PC-3 (cell line): ENCODE measurements around the gene ZNF335. TPM values are rescaled to one million over a fixed set of nuclear protein-coding genes. Genes with fewer than 3 reads are reported as not detected.

ENCODE experiments used
- ATAC-seq: fragments of 200-7000 bp; cut with Tn5 transposase; 2 replicates; pipeline ENCODE4 v1.9.1; 2020; ENCODE audit warnings: mild to moderate bottlenecking, moderate library complexity
- BruUV-seq: library from RNA; stranded (reverse); fragments of 400-500 nt; replicated peaks from 2 replicates; lab custom pipeline; 2021; lab: Mats Ljungman, UMichigan
- CTCF ChIA-PET: fragments of 300-600 bp; sonication (Branson Sonifier 250); formaldehyde crosslinking; loops from one replicate; lab custom pipeline; 2022; ENCODE audit warnings: antibody characterized with exemption; lab: Charles Lee
- POLR2A ChIA-PET: fragments of 300-600 bp; sonication (Branson Sonifier 250); formaldehyde crosslinking; loops from one replicate; lab custom pipeline; 2022; ENCODE audit warnings: antibody characterized with exemption; ENCODE audit not compliant: unreplicated experiment; lab: Charles Lee
- DNase-seq: peaks from one replicate; pipeline ENCODE4 v3.0.0-alpha.2; 2015
- H2AFZ ChIP-seq: fragments of 300-600 bp; sonication (generic); 2 replicates; pipeline ENCODE4 v1.6.0; 2016; ENCODE audit warnings: antibody characterized with exemption, low read length
- H3F3A ChIP-seq: fragments of 300-600 bp; sonication (generic); one replicate; pipeline ENCODE4 v1.6.0; 2017; ENCODE audit warnings: antibody characterized with exemption, low read length, control low read depth, mild to moderate bottlenecking; ENCODE audit not compliant: unreplicated experiment
- H3K27ac ChIP-seq: fragments of 300-600 bp; sonication (generic); 2 replicates; pipeline ENCODE4 v1.5.1; 2016; ENCODE audit warnings: mild to moderate bottlenecking, low read length
- H3K27me3 ChIP-seq: fragments of 300-600 bp; sonication (generic); 2 replicates; pipeline ENCODE4 v1.6.1; 2016; ENCODE audit warnings: low read length, mixed read lengths
- H3K36me3 ChIP-seq: fragments of 300-600 bp; sonication (generic); 2 replicates; pipeline ENCODE4 v1.6.1; 2016; ENCODE audit warnings: low read depth, mixed run types, low read length, mixed read lengths
- H3K4me1 ChIP-seq: fragments of 300-600 bp; sonication (generic); 2 replicates; pipeline ENCODE4 v1.5.1; 2016; ENCODE audit warnings: low read length; ENCODE audit not compliant: insufficient read depth
- H3K4me2 ChIP-seq: fragments of 300-600 bp; sonication (generic); 2 replicates; pipeline ENCODE4 v1.6.0; 2016; ENCODE audit warnings: low read length
- H3K4me3 ChIP-seq: fragments of 300-600 bp; sonication (generic); 2 replicates; pipeline ENCODE4 v1.5.1; 2016; ENCODE audit warnings: mild to moderate bottlenecking, low read length, mixed read lengths
- H3K79me2 ChIP-seq: fragments of 300-600 bp; sonication (generic); 2 replicates; pipeline ENCODE4 v1.6.1; 2017; ENCODE audit warnings: low read length, mixed read lengths
- H3K9ac ChIP-seq: fragments of 300-600 bp; sonication (generic); 2 replicates; pipeline ENCODE4 v1.6.0; 2016; ENCODE audit warnings: mild to moderate bottlenecking, low read length
- H3K9me2 ChIP-seq: fragments of 300-600 bp; sonication (generic); replicated peaks from 2 replicates; pipeline ENCODE4 v1.6.1; 2016; ENCODE audit warnings: mixed run types, low read length, mixed read lengths
- H3K9me3 ChIP-seq: fragments of 300-600 bp; sonication (generic); 2 replicates; pipeline ENCODE4 v1.6.1; 2016; ENCODE audit warnings: low read length, mixed read lengths
- H4K20me1 ChIP-seq: fragments of 300-600 bp; sonication (generic); 2 replicates; pipeline ENCODE4 v1.6.1; 2016; ENCODE audit warnings: low read length, mixed read lengths
- EZH2 ChIP-seq: fragments of 300-600 bp; sonication (generic); IDR thresholded peaks from one replicate; pipeline ENCODE4 v1.6.1; 2017; ENCODE audit warnings: antibody characterized with exemption, mild to moderate bottlenecking, low read length; ENCODE audit not compliant: unreplicated experiment
- EZH2phosphoT487 ChIP-seq: fragments of 300-600 bp; sonication (generic); IDR thresholded peaks from 2 replicates; pipeline ENCODE4 v1.6.1; 2018; ENCODE audit warnings: mild to moderate bottlenecking, antibody characterized with exemption, low read length, borderline replicate concordance
- intact Hi-C: fragments of 100-400 bp; cut with micrococcal nuclease; formaldehyde crosslinking; loops from 2 replicates; pipeline ENCODE4 v1.9.0; 2023
- total RNA-seq: library from RNA; depleted of rRNA; stranded (reverse); fragments of >200 nt; gene quantifications from 2 replicates; pipeline ENCODE4 v1.2.3, GENCODE V29; 2014
- TF ChIP-seq, protein P1 (sequence below): fragments of 300-600 bp; sonication (generic); conservative IDR thresholded peaks from 2 replicates; pipeline ENCODE4 v1.5.1; 2017; ENCODE audit warnings: antibody characterized with exemption, low read depth, mild to moderate bottlenecking, low read length

ZNF335 gene
- total RNA-seq, 1 experiment from 2014 or later = 36.9 TPM

GRCh38 chr20:45963059-45964005 is 8.7 kb downstream of the ZNF335 start:
- Histone ChIP-seq H3F3A (no peaks in the 10 kb centered on the region), H4K20me1 (no peaks in the 10 kb centered on the region), H3K4me2 (no peak overlapping the region), H3K36me3 (peaks cover 76% of the 10 kb centered on the region), H3K4me3 (no peak overlapping the region), H3K9ac (no peak overlapping the region), H2AFZ (no peak overlapping the region), H3K4me1 (no peaks in the 10 kb centered on the region), H3K27ac (no peak overlapping the region), H3K79me2 (0 out of 2 replicates have a peak, but pooled peaks cover 3% of the 10 kb centered on the region), H3K27me3 (no peaks in the 10 kb centered on the region), H3K9me2 (no peaks in the 10 kb centered on the region), H3K9me3 (no peaks in the 10 kb centered on the region)
- no TSS peak for BruUV-seq
- intact Hi-C loops = loop anchor here (1.0 kb wide), 1 partner anchor 371 kb away; no protein-coding TSS in a partner anchor
- peak; percentile 76 for DNase-seq
- POLR2A ChIA-PET = no interaction called here
- CTCF ChIA-PET = interaction anchor here (0.5 kb wide), 1 partner anchor 78 kb away, joined by 4 read pairs; no protein-coding TSS in a partner anchor
- peak; percentile 76 for ATAC-seq
- TF ChIP-seq EZH2 (no peak), EZH2phosphoT487 (no peak)
- TF ChIP-seq, protein P1, sequence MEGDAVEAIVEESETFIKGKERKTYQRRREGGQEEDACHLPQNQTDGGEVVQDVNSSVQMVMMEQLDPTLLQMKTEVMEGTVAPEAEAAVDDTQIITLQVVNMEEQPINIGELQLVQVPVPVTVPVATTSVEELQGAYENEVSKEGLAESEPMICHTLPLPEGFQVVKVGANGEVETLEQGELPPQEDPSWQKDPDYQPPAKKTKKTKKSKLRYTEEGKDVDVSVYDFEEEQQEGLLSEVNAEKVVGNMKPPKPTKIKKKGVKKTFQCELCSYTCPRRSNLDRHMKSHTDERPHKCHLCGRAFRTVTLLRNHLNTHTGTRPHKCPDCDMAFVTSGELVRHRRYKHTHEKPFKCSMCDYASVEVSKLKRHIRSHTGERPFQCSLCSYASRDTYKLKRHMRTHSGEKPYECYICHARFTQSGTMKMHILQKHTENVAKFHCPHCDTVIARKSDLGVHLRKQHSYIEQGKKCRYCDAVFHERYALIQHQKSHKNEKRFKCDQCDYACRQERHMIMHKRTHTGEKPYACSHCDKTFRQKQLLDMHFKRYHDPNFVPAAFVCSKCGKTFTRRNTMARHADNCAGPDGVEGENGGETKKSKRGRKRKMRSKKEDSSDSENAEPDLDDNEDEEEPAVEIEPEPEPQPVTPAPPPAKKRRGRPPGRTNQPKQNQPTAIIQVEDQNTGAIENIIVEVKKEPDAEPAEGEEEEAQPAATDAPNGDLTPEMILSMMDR = peak; percentile 54

DNA sequence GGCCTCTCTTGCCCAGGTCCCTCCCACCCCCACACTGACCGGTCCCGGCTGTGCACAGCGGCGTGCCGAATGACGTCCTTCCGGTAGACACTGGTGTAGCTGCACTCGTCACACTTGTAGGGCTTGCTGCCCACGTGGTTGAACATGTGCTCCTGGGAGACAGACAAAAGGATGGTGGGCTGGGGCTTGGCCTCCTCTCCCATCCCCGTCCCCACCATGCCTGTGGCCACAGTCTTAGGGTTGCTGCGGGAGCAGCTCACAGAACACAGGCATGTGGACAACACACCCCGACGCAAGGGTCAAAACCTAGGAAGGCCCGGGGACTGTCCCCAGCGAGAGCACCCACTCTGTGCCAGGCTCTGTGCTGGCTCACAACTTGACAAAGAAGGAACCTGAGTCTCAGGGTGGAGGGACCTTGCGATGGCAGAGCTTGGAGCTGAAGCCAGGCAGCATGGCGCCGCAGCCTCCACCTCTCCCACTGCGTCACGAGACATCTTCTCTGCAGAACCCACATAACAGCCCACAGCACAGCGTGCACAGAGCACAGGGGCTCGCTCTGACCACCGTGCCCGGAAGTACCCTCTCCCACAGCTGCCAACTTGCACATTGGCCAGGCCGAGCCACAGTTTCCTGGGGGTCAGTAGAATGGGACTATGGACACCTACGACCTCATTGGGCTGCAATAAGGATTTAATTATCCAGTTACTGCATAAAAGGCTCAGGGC is 9.8 kb downstream of the ZNF335 start:
- H3K79me2 ChIP-seq = no peaks in the 10 kb centered on the region
- DNase-seq (no peak), ATAC-seq (no peak)
- no peak overlapping the region for H2AFZ ChIP-seq
- H3K9me2 ChIP-seq = no peaks in the 10 kb centered on the region
- TF ChIP-seq, protein P1 = no peak
- TF ChIP-seq EZH2 (no peak), EZH2phosphoT487 (no peak)
- no peaks in the 10 kb centered on the region for H3F3A ChIP-seq
- H3K4me1 ChIP-seq = no peaks in the 10 kb centered on the region
- no peaks in the 10 kb centered on the region for H3K9me3 ChIP-seq
- peaks cover 72% of the 10 kb centered on the region for H3K36me3 ChIP-seq
- H3K4me2 ChIP-seq = no peak overlapping the region
- ChIA-PET POLR2A (no interaction called here), CTCF (interaction anchor here (0.7 kb wide), 1 partner anchor 148 kb away, joined by 5 read pairs; no protein-coding TSS in a partner anchor)
- H3K9ac ChIP-seq = no peak overlapping the region
- intact Hi-C loops = no loop called here
- BruUV-seq = no TSS peak
- no peaks in the 10 kb centered on the region for H4K20me1 ChIP-seq
- no peak overlapping the region for H3K4me3 ChIP-seq
- no peak overlapping the region for H3K27ac ChIP-seq
- H3K27me3 ChIP-seq = no peaks in the 10 kb centered on the region
